ENCODE measurements around the gene CDC42BPA.

The CDC42BPA gene

DNA sequence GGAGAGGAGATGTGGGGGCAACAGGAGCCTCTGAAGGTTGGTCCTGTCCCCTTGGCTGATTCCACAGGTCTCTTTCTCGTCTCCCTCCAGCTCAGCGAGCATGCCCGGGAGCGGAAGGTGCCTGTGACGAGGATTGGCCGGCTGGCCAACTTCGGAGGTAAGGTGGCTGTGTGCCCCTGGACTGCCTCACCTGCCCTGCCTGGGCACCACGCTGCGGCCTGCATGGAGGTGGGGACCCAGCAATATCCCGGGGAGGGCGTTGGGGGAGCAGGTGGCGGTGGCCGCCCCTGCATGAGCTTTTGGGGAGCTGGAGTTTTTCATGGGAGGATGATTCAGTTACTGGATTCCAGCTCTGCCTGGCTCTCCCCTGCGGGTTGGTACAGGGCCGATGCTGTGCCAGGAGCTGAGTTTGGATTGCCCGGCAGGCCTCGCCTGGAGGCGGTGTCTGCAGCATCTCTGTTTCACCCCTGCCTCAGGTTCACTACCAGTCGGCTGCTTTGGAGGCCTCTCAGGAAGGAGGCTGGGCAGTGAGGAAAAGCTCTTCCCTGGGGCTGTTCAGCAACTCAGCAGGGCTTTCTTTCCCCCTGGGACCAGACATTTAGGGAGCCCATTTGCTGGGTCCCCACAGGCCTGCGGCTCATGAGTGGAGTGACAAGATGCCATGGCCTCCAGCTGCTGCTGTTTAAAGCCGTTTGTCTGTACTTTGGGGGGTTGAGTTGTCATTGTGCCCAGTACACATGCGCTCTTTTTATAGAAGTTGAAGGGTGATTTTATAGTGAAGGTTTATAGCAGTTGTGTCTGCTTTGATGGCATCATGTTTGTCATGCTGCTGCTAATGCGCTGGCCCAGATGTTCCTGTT is 352.5 kb downstream of the CDC42BPA start:
- Mint-ChIP-seq H3K27ac (no peak overlapping the region), H3K9me3 (peaks cover 4% of the 10 kb centered on the region), H3K4me3 (no peak overlapping the region), H3K27me3 (ENCODE audit: low read depth) (no peaks in the 10 kb centered on the region), H3K4me1 (no peaks in the 10 kb centered on the region), H3K36me3 (ENCODE audit: low read depth) (peaks cover 22% of the 10 kb centered on the region)
- TF ChIP-seq, protein P1, sequence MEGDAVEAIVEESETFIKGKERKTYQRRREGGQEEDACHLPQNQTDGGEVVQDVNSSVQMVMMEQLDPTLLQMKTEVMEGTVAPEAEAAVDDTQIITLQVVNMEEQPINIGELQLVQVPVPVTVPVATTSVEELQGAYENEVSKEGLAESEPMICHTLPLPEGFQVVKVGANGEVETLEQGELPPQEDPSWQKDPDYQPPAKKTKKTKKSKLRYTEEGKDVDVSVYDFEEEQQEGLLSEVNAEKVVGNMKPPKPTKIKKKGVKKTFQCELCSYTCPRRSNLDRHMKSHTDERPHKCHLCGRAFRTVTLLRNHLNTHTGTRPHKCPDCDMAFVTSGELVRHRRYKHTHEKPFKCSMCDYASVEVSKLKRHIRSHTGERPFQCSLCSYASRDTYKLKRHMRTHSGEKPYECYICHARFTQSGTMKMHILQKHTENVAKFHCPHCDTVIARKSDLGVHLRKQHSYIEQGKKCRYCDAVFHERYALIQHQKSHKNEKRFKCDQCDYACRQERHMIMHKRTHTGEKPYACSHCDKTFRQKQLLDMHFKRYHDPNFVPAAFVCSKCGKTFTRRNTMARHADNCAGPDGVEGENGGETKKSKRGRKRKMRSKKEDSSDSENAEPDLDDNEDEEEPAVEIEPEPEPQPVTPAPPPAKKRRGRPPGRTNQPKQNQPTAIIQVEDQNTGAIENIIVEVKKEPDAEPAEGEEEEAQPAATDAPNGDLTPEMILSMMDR (IDR thresholded peaks at IDR 0.05; ENCODE audit: unreplicated experiment in 3 of 3), result no peak

DNA sequence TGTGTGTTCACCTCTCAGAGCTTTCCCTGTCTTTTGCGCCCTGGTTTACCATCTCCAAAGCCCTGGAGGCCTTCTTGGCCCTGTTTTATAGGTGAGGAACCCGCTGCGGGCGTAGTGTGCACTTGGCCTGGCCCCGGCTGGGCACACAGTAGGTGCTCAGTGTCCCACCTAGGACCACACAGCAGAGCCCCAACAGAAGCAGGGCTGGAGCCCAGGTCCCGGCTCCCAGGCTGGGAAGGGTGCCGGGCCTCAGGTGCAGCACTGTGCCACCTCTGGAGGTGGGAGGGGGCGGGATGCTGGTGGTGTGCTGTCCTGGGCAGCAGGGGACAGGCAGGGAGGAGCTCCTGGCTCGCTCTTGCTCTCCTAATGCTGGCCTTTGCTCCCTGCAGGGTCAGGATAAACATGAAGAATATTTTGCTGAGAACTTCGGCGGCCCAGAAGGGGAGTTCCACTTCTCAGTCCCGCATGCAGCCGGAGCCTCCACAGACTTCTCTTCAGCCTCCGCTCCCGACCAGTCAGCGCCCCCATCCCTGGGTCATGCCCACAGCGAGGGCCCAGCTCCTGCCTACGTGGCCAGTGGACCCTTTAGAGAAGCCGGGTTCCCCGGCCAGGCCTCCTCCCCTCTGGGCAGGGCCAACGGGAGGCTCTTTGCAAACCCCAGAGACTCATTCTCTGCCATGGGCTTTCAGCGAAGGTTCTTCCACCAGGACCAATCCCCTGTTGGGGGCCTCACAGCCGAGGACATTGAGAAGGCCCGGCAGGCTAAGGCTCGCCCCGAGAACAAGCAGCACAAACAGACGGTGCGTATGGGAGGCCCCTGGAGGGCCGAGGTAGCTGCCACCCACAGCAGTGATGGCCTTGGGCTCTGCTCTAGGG is 353.4 kb downstream of the CDC42BPA start:
- TF ChIP-seq, protein P1 (IDR thresholded peaks at IDR 0.05; ENCODE audit: unreplicated experiment in 3 of 3), result no peak
- Mint-ChIP-seq H3K27me3 (ENCODE audit: low read depth) (no peaks in the 10 kb centered on the region), H3K27ac (no peak overlapping the region), H3K9me3 (peaks cover 4% of the 10 kb centered on the region), H3K4me3 (no peak overlapping the region), H3K36me3 (ENCODE audit: low read depth) (peaks cover 21% of the 10 kb centered on the region), H3K4me1 (no peaks in the 10 kb centered on the region)

DNA sequence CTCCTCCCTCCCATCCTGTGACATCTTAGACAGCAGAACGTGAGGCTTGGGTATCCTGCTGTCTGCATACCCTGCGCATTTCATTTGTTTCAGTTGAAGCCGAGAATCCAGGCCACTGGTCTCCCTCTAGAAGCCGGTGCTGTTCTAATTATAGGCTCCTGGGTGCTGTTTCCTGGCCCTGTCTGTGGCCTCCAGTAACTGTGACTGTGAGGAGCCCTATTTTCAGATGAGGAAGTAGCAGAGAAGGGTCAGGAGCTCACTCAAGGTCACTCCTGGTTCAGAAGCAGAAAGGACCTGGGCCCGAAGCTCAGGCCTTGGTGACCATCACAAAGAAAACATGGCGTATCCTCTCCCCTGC is 354.2 kb downstream of the CDC42BPA start:
- Mint-ChIP-seq H3K27me3 (ENCODE audit: low read depth) (no peaks in the 10 kb centered on the region), H3K9me3 (no peaks in the 10 kb centered on the region), H3K36me3 (ENCODE audit: low read depth) (peaks cover 16% of the 10 kb centered on the region), H3K4me1 (no peaks in the 10 kb centered on the region), H3K27ac (no peak overlapping the region), H3K4me3 (no peak overlapping the region)
- TF ChIP-seq, protein P1 (IDR thresholded peaks at IDR 0.05; ENCODE audit: unreplicated experiment in 3 of 3), result no peak

DNA sequence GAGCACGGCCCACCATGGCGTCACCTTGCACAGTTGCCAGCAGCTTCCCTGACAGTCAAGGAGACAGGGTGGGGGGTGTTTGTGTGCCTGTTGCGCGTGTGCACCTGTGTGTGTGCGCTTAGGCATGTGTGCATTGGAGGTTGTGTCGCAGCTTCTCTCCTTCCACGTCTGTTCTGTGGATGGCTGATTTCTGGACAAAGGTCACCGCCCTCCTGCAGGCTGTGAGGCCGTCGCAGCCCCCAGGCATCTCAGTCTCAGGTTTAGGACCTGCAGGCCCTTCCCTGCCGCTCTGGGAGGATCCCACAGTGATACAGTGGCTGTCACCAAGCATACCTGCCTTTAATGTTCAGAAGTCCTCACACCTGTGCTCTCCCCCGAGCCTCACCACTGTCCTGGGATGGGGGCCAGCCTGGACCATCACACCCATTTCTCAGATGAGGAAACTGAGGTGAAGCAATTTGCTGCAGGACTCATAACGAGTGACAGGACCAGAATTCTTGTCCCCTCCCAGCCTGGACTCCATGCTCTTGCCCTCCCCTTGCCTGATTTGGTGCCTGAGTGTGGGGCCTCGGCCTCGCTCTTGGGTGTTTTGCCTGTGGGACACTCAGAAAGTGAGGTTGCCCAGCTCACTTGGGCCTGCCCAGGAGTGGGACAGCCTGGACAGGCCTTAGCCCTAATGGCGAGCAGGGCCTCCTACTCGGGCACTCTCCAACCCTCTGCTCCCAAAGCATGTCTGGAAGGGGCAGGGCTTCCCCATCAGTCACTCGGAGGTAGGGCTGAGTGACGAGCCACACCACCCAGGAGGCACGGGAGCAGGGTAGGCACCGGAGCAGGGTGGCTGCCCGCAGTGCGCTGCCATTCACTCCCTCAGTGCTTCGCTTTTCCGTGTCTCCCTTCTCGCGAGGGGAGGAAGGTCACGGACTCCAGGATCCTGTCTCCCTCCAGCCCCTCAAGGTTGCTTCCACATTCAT is 355.6 kb downstream of the CDC42BPA start:
- TF ChIP-seq, protein P1 (IDR thresholded peaks at IDR 0.05; ENCODE audit: unreplicated experiment in 3 of 3), result no peak
- H3K9me3 Mint-ChIP-seq, result peaks cover 5% of the 10 kb centered on the region
- no peak overlapping the region for H3K4me3 Mint-ChIP-seq
- no peaks in the 10 kb centered on the region for H3K4me1 Mint-ChIP-seq
- no peaks in the 10 kb centered on the region for H3K27me3 Mint-ChIP-seq (ENCODE audit: low read depth)
- H3K36me3 Mint-ChIP-seq (ENCODE audit: low read depth), result peaks cover 14% of the 10 kb centered on the region
- no peak overlapping the region for H3K27ac Mint-ChIP-seq

DNA sequence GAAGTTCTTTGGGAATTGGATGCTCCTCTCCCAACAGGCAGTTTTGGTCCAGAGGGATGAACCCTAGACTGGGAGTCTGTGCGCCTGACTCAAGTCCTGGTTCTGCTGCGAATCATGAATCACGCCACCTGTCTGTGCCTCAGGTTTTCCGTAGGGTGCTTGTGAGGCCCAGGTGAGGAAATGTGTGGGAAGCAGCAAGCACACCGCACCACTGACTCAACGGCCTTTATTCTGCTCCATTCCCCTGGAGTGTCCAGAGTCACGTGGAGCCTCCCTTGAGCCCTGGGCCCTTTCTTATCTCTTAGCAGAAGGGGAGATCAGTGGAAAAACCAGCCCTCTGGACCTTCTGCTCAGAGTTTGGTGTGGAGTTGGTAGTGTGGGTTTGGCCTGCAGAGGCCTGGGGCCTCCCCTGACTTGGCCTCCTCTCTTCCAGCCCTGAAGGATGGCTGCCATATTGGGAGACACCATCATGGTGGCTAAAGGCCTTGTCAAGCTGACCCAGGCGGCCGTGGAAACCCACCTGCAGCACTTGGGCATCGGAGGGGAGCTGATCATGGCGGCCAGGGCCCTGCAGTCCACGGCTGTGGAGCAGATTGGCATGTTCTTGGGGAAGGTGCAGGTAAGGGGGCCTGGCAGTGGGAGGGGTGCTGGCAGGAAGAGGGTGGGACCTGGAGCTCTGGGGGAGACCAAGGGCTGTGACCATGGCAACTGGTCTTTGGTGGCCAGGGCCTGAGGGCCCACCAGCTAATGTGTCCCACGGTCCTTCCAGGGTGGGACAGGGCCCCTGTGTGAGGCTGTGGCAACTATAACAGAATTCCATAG is 357.1 kb downstream of the CDC42BPA start:
- TF ChIP-seq, protein P1 (IDR thresholded peaks at IDR 0.05; ENCODE audit: unreplicated experiment in 3 of 3), result no peak
- no peak overlapping the region for H3K27ac Mint-ChIP-seq
- H3K27me3 Mint-ChIP-seq (ENCODE audit: low read depth), result no peaks in the 10 kb centered on the region
- H3K4me1 Mint-ChIP-seq, result no peaks in the 10 kb centered on the region
- peaks cover 19% of the 10 kb centered on the region for H3K36me3 Mint-ChIP-seq (ENCODE audit: low read depth)
- H3K9me3 Mint-ChIP-seq, result peaks cover 10% of the 10 kb centered on the region
- H3K4me3 Mint-ChIP-seq, result no peak overlapping the region
